ENCODE data around the gene GPR132. TPM values are rescaled to one million over a fixed set of nuclear protein-coding genes. Genes with fewer than 3 reads are reported as not detected.

Gene GPR132
- total and polyA plus RNA-seq, 2 of the 13 experiments (the other 11 are each of a cell fraction or from before 2014, with no cell fraction given), result not detected

DNA sequence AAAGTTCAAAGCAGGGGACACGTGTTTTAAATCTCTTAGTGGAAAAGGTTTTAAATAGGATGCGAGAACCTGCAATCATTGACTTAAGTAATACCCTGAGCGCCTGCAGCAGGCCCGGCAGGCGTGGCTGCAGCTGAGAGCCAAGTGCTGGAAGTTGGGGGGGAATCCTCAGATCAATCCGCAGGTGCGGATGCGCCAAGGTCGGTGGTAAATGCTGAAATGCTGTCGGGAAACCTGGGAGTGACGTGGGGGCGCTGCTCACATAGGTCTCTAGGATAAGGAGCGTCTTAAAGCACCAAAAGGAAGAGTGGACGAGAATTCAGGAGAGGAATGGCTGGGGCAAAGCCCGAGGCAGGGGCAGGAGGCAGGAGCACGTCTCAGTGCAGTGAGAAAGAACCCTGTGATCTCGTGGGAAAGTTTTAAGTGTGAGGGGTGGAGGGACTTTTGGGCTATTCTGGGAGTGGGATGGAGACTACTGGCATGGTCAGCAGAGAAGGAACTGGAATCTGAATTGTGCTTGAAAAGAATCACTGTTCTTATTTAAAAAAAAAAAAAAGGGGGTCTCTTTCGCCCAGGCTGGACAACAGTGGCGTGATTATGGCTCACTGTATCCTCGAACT, 43.5 kb downstream of the GPR132 start (continued):
- TF ChIP-seq, protein P1, sequence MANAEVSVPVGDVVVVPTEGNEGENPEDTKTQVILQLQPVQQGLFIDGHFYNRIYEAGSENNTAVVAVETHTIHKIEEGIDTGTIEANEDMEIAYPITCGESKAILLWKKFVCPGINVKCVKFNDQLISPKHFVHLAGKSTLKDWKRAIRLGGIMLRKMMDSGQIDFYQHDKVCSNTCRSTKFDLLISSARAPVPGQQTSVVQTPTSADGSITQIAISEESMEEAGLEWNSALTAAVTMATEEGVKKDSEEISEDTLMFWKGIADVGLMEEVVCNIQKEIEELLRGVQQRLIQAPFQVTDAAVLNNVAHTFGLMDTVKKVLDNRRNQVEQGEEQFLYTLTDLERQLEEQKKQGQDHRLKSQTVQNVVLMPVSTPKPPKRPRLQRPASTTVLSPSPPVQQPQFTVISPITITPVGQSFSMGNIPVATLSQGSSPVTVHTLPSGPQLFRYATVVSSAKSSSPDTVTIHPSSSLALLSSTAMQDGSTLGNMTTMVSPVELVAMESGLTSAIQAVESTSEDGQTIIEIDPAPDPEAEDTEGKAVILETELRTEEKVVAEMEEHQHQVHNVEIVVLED (CRISPR knock-in tag; IDR thresholded peaks at IDR 0.05; ENCODE audit: borderline replicate concordance), result no peak
- no peak for TF ChIP-seq CREB1 (IDR thresholded peaks at IDR 0.05)
- TF ChIP-seq CREB1 (CRISPR knock-in tag; IDR thresholded peaks at IDR 0.05), result peak; percentile 40
- TF ChIP-seq, protein P2, sequence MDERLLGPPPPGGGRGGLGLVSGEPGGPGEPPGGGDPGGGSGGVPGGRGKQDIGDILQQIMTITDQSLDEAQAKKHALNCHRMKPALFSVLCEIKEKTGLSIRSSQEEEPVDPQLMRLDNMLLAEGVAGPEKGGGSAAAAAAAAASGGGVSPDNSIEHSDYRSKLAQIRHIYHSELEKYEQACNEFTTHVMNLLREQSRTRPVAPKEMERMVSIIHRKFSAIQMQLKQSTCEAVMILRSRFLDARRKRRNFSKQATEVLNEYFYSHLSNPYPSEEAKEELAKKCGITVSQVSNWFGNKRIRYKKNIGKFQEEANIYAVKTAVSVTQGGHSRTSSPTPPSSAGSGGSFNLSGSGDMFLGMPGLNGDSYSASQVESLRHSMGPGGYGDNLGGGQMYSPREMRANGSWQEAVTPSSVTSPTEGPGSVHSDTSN (CRISPR knock-in tag; IDR thresholded peaks at IDR 0.05), result no peak
- TF ChIP-seq NBN (conservative IDR thresholded peaks at IDR 0.05), result no peak
- 0 out of 2 replicates have a peak, but pooled peaks have one; percentile 8 for TF ChIP-seq FOXK1 (CRISPR knock-in tag; IDR thresholded peaks at IDR 0.05; ENCODE audit: borderline replicate concordance, low read depth)
- TF ChIP-seq GPN1 (CRISPR knock-in tag; IDR thresholded peaks at IDR 0.05; ENCODE audit: borderline replicate concordance), result no peak
- no peak for TF ChIP-seq ZNF644 (CRISPR knock-in tag; IDR thresholded peaks at IDR 0.05; ENCODE audit: low read depth)
- TF ChIP-seq ZNF782 (CRISPR knock-in tag; IDR thresholded peaks at IDR 0.05; ENCODE audit: borderline replicate concordance), result no peak
- peak; percentile 44; the same call in 1 of the 2 replicates for TF ChIP-seq MTA1 (CRISPR knock-in tag; IDR thresholded peaks at IDR 0.05; ENCODE audit: borderline replicate concordance)
- TF ChIP-seq DPF2 (CRISPR knock-in tag; IDR thresholded peaks at IDR 0.05; ENCODE audit: borderline replicate concordance, low read depth), result no peak
- TF ChIP-seq, protein P3, sequence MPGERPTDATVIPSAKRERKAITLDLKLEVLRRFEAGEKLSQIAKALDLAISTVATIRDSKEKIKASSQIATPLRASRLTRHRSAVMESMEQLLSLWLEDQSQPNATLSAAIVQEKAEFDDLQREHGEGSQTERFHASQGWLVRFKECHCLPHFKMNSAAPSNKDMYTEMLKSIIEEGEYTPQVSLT (CRISPR knock-in tag; IDR thresholded peaks at IDR 0.05; ENCODE audit: borderline replicate concordance, low read depth), result no peak
- TF ChIP-seq ZNF337 (CRISPR knock-in tag; IDR thresholded peaks at IDR 0.05; ENCODE audit: borderline replicate concordance, low read depth), result no peak
- TF ChIP-seq ZNF12 (CRISPR knock-in tag; IDR thresholded peaks at IDR 0.05), result no peak
- TF ChIP-seq, protein P4, sequence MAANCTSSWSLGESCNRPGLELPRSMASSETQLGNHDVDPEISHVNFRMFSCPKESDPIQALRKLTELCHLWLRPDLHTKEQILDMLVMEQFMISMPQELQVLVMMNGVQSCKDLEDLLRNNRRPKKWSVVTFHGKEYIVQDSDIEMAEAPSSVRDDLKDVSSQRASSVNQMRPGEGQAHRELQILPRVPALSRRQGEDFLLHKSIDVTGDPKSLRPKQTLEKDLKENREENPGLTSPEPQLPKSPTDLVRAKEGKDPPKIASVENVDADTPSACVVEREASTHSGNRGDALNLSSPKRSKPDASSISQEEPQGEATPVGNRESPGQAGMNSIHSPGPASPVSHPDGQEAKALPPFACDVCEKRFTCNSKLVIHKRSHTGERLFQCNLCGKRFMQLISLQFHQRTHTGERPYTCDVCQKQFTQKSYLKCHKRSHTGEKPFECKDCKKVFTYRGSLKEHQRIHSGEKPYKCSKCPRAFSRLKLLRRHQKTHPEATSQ (CRISPR knock-in tag; IDR thresholded peaks at IDR 0.05; ENCODE audit: borderline replicate concordance), result no peak
- TF ChIP-seq, protein P5, sequence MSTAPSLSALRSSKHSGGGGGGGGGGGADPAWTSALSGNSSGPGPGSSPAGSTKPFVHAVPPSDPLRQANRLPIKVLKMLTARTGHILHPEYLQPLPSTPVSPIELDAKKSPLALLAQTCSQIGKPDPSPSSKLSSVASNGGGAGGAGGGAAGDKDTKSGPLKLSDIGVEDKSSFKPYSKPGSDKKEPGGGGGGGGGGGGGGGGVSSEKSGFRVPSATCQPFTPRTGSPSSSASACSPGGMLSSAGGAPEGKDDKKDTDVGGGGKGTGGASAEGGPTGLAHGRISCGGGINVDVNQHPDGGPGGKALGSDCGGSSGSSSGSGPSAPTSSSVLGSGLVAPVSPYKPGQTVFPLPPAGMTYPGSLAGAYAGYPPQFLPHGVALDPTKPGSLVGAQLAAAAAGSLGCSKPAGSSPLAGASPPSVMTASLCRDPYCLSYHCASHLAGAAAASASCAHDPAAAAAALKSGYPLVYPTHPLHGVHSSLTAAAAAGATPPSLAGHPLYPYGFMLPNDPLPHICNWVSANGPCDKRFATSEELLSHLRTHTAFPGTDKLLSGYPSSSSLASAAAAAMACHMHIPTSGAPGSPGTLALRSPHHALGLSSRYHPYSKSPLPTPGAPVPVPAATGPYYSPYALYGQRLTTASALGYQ (CRISPR knock-in tag; IDR thresholded peaks at IDR 0.05), result no peak; the same call in 1 of the 2 replicates
- no peak for TF ChIP-seq MBD4 (IDR thresholded peaks at IDR 0.05; ENCODE audit: borderline replicate concordance, low read length)
- TF ChIP-seq, protein P6, sequence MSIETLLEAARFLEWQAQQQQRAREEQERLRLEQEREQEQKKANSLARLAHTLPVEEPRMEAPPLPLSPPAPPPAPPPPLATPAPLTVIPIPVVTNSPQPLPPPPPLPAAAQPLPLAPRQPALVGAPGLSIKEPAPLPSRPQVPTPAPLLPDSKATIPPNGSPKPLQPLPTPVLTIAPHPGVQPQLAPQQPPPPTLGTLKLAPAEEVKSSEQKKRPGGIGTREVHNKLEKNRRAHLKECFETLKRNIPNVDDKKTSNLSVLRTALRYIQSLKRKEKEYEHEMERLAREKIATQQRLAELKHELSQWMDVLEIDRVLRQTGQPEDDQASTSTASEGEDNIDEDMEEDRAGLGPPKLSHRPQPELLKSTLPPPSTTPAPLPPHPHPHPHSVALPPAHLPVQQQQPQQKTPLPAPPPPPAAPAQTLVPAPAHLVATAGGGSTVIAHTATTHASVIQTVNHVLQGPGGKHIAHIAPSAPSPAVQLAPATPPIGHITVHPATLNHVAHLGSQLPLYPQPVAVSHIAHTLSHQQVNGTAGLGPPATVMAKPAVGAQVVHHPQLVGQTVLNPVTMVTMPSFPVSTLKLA (IDR thresholded peaks at IDR 0.05), result no peak
- TF ChIP-seq ZNF431 (CRISPR knock-in tag; IDR thresholded peaks at IDR 0.05; ENCODE audit: borderline replicate concordance, low read depth), result no peak
- no peak for TF ChIP-seq ZNF317 (CRISPR knock-in tag; IDR thresholded peaks at IDR 0.05)
- no peak for TF ChIP-seq AGO1 (IDR thresholded peaks at IDR 0.05; ENCODE audit: low read depth, low read length, poor library complexity, severe bottlenecking)
- TF ChIP-seq NR2F1 (CRISPR knock-in tag; IDR thresholded peaks at IDR 0.05), result no peak

Measured in HepG2 (cell line).